ENCODE data around the gene MCOLN3.

DNA sequence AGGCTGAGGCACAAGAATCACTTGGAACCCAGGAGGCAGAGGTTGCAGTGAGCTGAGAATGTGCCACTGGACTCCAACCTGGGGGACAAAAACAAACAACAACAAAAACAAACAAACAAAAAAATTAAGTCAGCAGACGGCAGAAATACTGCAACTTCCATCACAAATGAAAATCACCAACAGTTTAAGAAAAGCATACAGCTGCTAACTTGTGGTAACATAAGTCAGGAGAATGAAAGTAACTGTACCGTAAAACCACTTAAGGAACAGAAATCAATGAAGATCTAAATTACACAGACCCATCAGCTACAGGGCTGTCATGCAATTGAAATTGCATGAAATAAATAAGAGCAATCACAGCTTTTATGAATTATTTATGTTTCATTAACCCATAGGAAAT lies 76.3 kb downstream of the MCOLN3 start:
- no peak for TF ChIP-seq POLR2A (IDR thresholded peaks at IDR 0.05)
- TF ChIP-seq, protein P1, sequence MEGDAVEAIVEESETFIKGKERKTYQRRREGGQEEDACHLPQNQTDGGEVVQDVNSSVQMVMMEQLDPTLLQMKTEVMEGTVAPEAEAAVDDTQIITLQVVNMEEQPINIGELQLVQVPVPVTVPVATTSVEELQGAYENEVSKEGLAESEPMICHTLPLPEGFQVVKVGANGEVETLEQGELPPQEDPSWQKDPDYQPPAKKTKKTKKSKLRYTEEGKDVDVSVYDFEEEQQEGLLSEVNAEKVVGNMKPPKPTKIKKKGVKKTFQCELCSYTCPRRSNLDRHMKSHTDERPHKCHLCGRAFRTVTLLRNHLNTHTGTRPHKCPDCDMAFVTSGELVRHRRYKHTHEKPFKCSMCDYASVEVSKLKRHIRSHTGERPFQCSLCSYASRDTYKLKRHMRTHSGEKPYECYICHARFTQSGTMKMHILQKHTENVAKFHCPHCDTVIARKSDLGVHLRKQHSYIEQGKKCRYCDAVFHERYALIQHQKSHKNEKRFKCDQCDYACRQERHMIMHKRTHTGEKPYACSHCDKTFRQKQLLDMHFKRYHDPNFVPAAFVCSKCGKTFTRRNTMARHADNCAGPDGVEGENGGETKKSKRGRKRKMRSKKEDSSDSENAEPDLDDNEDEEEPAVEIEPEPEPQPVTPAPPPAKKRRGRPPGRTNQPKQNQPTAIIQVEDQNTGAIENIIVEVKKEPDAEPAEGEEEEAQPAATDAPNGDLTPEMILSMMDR (IDR thresholded peaks at IDR 0.05): no peak

Measured in heart left ventricle (tissue), 13 donors.